Adrenal gland (tissue), 5 donors: ENCODE measurements around the gene PPT1.
"Not testable (repeated sequence)": the region's sequence is repeated elsewhere in the genome, so short reads cannot be mapped to it uniquely, and the experiment has no call there.

ENCODE experiments used
- CTCF ChIP-seq, 6 experiments: fragments of 450-650 bp in 4 of 6; fragments of 200-600 bp in 2 of 6; sonication (generic) in 1 of 6; IDR thresholded peaks; 1 replicate in 5 of 6; 2 replicates in 1 of 6; pipeline versions ENCODE4 v1.5.1 to v1.8.0; 2016 to 2021; ENCODE audit warnings: antibody characterized with exemption in 6 of 6, mild to moderate bottlenecking in 2 of 6, moderate library complexity in 1 of 6
- POLR2A ChIP-seq, 2 donors: fragments of 450-650 bp; IDR thresholded peaks; one replicate each; pipeline ENCODE4 v1.6.1; 2017; ENCODE audit warnings: antibody characterized with exemption in 2 of 2, mild to moderate bottlenecking in 2 of 2, moderate library complexity in 1 of 2
- donor health status: DM: no; HTN: no; CAD: no.

GRCh38 chr1:40037254-40037653, 59.8 kb downstream of the PPT1 start:
- not testable (repeated sequence) for TF ChIP-seq CTCF, POLR2A (IDR thresholded peaks at IDR 0.05)
